Tibial nerve (tissue), 3 donors: Measurements from ENCODE around the gene RXRG.

Experiments used
- POLR2A ChIP-seq, 2 donors: fragments of 450-650 bp; IDR thresholded peaks; one replicate each; pipeline ENCODE4 v1.6.1; 2017; ENCODE audit warnings: antibody characterized with exemption in 2 of 2, mild to moderate bottlenecking in 2 of 2, moderate library complexity in 2 of 2
- TF ChIP-seq, protein P1 (sequence below), 5 experiments: fragments of 200-600 bp in 3 of 5; fragments of 450-650 bp in 2 of 5; sonication (generic) in 3 of 5; IDR thresholded peaks; one replicate each; pipeline ENCODE4 v1.5.1; 2016 to 2019; ENCODE audit warnings: antibody characterized with exemption in 5 of 5, mild to moderate bottlenecking in 3 of 5, moderate library complexity in 2 of 5

DNA sequence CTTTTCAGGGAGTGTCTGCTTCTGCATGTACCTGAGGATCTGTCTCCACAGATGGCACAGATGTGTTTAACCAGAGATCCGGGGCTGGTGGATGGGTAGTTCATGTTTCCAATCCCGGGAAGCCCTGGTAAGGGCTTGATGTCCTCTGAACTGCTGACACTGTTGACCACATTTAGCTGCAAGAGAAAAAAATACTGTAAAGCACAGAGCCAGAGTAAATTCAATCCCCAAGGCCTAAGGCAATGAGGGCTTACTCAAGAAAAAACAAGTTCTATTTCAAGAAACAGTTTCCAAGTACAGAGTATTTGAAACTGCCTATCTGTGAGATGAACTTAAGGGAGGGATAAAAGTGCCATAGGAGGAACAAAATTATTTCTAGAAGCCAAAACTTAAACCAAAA is 25.1 kb downstream of the RXRG start:
- TF ChIP-seq, protein P1, sequence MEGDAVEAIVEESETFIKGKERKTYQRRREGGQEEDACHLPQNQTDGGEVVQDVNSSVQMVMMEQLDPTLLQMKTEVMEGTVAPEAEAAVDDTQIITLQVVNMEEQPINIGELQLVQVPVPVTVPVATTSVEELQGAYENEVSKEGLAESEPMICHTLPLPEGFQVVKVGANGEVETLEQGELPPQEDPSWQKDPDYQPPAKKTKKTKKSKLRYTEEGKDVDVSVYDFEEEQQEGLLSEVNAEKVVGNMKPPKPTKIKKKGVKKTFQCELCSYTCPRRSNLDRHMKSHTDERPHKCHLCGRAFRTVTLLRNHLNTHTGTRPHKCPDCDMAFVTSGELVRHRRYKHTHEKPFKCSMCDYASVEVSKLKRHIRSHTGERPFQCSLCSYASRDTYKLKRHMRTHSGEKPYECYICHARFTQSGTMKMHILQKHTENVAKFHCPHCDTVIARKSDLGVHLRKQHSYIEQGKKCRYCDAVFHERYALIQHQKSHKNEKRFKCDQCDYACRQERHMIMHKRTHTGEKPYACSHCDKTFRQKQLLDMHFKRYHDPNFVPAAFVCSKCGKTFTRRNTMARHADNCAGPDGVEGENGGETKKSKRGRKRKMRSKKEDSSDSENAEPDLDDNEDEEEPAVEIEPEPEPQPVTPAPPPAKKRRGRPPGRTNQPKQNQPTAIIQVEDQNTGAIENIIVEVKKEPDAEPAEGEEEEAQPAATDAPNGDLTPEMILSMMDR (IDR thresholded peaks at IDR 0.05): no peak
- no peak for TF ChIP-seq POLR2A (IDR thresholded peaks at IDR 0.05)
